GM21723 (cell line): ENCODE data around the gene KBTBD4.
A peak's percentile ranks its signal among the peaks of the same experiment; 100 is the strongest.
"Not testable (repeated sequence)": the region's sequence is repeated elsewhere in the genome, so short reads cannot be mapped to it uniquely, and the experiment has no call there.

Experiments used
- ATAC-seq: cut with Tn5 transposase; IDR thresholded peaks from one replicate; pipeline ENCODE4 v1.9.1; 2021; ENCODE audit warnings: mild to moderate bottlenecking, moderate library complexity; ENCODE audit not compliant: unreplicated experiment

Gene KBTBD4

DNA sequence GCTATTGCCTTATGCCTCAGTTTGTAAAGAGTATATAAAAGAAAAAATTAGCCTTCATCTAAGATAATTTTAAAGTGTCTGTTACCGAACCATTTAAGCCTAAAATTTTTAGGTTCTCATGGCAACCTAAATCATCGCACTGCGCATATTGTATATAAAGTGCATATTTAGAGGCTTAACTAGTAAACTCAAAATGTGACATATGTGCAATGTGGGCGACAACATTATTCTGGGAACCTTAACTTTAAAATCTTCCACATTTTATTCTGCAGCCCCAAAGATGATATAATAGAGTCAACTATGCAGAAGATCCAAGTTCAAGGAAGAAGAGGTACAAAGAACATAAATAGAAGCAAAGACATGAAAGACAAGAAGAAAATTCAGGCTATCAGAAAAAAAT, 48.8 kb downstream of the KBTBD4 start:
- no peak for ATAC-seq

DNA sequence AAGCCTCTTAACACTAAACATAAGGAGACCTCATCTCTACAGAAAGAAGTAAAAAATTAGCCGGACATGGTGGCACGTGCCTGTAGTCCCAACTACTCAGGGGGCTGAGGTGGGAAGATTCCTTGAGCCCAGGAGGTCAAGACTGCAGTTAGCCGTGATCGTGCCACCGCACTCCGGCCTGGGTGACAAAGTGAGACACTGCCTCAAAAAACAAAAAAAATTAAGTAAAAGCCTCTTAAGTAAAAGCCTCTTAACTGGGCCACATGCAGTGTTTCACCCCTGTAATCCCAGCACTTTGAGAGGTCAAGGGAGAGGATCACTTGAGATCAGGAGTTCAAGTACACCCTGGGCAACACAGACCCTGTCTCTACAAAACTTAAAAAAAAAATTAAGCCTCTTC, 51.6 kb downstream of the KBTBD4 start:
- no peak for ATAC-seq

GRCh38 chr11:47526032-47526431, 52.7 kb downstream of the KBTBD4 start:
- not testable (repeated sequence) for ATAC-seq

GRCh38 chr11:47524291-47524874, 54.4 kb downstream of the KBTBD4 start:
- ATAC-seq = peak; percentile 23

GRCh38 chr11:47523490-47524225, 55.1 kb downstream of the KBTBD4 start:
- peak; percentile 57 for ATAC-seq
